Endothelial cell of coronary artery (primary cell): ENCODE data around the gene CDKL4. TPM values are rescaled to one million over a fixed set of nuclear protein-coding genes. Genes with fewer than 3 reads are reported as not detected.

Experiments used
- total RNA-seq: library from RNA; depleted of rRNA; stranded (reverse); fragments of >200 nt; gene quantifications from 2 replicates; pipeline ENCODE4 v1.2.3, GENCODE V29; 2014

CDKL4 gene
- 0.56 and 0.81 TPM in 2 replicates for total RNA-seq

GRCh38 chr2:39243469-39244123 is at the start of gene CDKL4:
Gene CDKL4 (minus strand): TSS chr2:39243970.

Other genes with a start within 250 kb of the CDKL4 start
- gene SOS1, start 122.9 kb downstream of the CDKL4 start, total RNA-seq, result 10.3 and 16.6 TPM in 2 replicates
- gene MAP4K3, start 193.3 kb upstream of the CDKL4 start, total RNA-seq, result 20.3 and 25.7 TPM in 2 replicates